Muscle of back (tissue), 11 donors: ENCODE measurements around the gene KNCN. TPM values are rescaled to one million over a fixed set of nuclear protein-coding genes. Genes with fewer than 3 reads are reported as not detected.

Experiments used
- DNase-seq, 3 donors: peaks; one replicate each; pipeline versions ENCODE4 v3.0.0 to v3.0.0-alpha.2; 2013
- polyA plus RNA-seq, 10 donors: library from polyadenylated mRNA; unstranded; fragments of 120-200 nt; gene quantifications; one replicate each; pipeline ENCODE4 v1.2.1, GENCODE V29; 2013; ENCODE audit not compliant: insufficient read length in 10 of 10

KNCN gene
- polyA plus RNA-seq, 10 donors = not detected

DNA sequence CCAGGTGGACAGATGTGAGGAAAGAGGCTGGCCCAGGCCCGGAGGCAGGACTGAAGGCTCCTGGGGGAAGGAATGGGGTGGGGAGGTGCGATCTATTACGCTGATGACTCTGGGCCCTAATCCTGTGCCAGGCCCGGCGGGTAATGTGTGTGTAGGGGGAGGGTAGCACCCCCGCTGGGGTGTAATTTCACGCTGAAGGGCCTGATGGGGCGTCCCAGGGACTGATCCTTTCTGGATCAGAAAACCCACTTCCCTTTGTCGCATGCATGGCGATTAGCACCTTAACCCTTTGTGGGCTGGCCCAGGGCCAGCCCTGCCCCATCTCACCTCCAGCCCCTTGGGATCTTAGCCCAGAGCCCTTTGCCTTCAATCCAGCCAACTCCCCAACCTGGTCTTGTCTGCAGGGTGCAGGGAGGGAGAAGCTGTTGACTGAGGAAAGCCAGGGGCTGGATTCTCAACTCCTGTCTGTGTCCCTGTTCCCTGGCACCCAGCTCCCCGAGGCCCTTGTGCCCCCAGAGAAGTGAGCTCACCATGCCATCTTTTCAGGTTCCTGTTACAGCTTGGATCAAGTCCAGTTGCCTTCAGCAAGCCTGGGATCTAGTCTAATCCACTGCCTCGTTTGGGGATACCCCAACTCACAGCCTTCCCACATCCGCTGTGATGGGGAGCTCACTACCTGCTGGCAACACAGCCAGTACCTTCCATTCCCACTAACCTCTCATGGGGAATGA is 26.0 kb downstream of the KNCN start:
- no peak for DNase-seq

DNA sequence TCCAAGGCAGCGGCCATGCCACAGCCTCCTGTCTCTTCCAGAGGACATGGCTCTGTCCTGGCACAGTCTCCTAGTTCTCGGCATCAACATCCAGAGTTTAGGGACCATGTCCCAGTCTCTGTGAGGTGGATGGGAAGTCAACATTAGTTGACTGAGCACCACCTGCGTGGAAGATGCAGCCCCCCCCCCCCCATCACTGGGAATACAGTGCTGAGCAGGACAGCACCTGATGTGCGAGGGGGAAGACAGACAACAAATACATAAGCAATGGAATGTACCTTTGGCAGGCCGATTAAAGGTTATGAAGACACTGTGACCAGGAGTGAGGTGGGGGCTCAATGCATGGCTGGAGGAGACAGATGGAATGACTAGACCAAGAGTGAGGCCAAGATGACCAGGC is 26.6 kb downstream of the KNCN start:
- DNase-seq = no peak

DNA sequence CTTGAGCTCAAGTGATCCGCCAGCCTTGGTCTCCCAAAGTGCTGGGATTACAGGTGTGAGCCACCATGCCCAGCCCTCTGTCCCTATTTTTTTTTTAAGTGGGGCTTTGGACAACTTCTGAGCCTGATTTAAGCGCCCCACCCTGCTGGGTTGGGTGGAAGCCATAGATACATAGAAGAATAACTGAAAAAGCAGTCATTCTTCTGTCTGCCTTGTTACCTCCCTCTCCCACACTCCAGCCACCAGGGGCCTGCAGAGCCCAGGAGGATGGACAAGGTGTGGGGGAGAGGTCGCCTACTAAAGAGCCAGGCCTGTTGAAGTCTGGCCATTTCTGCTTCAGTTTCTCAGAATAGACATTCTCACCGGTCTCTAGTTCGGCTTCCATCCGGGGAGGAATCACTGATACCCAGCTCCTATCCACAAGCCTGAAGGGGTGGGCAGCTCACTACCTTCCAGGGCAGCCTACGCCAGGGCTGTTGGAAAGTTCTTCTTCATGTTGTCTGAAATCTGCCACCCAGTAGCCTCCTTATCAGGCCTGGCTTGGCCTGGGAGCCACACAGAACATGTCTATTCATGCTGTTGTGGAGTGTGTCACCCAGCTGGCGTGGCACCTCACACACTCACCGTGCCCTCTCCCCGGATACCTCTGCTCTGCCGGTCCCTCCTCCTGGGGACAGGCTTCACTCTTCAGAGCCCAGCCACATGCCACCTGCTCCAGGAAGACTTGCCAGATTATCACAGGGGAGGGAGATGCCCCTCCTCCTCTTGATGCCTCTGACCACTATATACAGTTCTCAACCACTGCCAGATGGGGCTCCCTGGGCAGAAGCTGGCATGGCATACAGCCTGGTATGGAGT is 27.7 kb downstream of the KNCN start:
- DNase-seq = no peak

DNA sequence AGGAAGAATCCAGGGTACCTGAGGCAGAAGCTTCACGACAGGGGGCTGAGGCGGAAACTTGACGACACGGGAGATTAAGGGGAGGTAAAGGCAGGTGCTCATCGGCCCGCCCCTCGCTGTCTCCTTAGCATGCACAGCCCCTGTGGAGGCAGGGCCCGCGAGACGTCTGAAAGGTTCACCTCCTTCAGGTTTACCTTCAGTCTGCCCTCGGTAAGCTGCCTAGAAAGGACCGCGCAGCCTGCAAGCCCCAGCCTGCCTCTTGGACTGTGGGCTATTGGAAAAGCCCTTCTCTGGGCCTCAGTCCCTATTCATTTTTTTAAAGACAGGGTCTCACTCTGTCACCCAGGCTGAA is 28.5 kb downstream of the KNCN start:
- no peak for DNase-seq

DNA sequence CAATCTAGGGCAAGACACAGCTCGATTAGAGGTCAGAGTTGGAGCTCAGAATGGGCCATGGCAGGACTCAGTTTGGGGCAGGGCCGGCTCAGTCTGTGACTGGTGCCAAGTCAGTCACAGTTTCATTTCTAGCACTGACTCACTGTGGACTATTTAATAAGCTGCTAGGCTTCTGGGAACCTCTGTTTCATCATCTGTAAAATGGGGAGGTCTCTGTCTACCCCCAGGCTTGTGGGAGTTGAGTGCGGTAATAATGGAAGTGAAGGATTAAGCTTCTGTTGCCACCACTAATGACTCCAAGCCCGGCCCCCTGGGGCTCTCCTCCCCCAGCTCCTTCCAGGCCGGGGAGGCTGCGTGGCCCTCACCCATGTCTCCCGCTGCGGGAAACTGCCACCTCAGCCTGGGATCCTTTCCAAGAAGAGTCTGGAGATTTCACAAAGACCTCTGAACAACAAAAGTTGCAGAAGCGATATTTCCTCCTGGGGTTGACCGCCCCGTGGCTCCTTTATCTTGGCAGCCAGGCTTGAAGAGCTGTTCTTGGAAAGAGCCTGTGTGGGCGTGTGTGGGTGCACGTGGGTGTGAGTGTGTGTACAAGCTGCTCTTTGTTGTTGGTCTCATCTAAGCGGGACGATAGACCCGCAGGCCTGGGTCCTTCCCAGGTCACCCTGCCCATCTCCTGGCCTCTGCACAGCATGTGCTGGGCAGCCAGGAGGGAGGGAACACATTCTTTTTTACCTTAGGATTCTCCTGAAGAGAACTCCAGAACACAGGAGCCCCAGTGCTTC is 29.1 kb downstream of the KNCN start:
- DNase-seq = peak in 1 of 3 donors; percentile 79

DNA sequence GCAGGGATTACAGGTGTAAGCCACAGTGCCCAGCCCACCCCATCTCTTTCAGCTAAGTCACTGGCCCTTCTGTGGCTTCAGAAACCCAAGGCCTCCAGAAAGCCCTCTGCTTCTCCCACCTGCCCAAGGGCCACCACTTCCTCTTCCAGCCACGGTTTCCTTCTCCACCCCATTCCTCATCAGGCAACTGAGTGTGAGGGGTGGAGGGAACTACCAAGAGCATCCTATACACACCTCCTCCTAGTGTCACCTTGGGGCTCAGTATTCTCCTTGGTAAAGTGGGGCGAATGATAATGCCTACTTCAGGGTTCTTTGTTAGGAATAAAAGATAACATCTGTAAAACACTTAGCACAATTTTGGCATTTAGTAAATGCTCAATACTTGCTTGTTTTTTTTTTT is 30.0 kb downstream of the KNCN start:
- no peak for DNase-seq

DNA sequence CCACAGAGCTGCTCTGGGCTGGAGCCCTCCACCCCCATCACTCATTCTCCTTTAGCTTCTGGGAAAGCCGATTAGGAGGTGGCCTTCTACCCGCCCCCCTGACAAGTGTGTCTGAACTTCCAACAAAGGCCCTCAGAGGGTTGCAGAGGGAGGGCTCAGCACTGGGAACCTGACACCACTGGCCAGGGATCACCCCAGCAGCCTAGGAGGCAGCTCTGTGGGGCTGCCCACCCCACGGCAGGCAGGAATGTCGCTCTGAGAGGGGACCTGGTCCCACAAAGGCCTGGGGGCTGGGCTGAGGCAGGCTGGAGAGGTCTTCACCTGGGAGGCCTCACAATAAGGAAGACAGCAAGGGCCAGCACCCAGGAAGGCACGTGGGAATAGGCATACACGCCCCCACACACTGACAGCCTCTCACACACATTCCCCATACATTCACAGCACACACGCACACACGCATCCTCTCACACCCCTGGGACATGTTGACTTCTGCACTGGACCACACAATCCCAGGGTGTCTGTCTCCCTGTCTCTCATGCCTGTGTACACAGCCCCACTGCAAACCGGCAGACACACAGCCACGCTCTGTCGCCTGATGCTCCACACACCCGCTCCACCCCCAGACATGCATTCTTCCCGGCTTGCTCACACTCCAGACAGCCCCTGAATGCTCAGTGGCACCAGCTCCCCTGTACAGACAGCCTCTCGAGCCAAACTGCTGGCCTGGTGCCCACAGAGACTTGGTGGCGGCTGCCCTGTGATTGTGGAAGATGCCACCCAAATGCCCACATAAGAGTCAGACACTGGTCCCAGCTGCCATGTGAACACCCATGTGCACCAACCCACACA is 31.2 kb downstream of the KNCN start:
- peak in 1 of 3 donors; percentile 74 for DNase-seq

DNA sequence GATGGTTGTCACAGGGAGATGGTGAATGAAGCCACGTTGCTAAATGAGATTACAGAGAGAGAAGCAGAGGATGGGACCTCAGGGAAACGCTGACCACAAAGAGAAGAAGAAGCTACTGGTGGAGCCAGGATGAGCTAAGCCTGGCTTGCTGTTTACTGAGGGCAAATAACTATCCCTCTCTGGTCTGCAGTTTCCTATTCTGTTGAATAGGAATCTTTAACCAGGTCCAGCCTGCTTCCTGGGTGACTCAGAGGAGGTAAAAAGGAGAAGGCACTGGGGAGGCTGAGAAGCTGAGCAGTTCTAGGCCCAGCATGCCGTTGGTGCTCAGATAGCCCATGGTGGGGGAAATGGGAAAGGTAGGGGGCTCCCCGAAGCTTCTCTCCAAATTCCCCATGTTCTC is 32.2 kb downstream of the KNCN start:
- no peak for DNase-seq

DNA sequence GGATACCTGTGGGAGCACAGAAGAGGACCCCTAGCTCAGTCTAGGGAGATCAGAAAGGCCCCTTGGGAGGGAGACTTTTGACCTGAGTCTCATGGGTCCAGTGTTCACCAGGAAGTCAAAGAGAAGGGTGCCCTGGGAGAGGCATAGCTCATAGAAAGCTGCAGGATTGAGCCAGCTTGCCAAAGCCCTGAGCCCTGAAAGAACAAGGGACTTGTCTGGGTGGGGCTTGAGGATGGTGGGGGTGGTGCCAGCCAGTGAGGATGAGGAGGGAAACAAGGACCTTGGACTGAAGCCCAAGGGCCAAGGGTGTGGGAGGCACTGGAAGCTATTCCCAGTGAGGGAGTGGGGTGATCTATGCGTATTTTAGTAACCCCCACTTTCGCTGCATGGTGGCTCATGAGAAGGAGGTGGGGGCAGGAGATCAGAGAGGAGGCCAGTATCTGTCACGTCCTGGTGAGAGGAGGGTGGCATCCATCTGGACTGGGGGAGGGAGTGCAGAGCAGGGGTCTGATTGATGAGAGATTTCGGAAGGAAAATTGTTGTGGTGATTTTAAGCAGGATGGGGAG is 33.4 kb downstream of the KNCN start:
- no peak for DNase-seq

DNA sequence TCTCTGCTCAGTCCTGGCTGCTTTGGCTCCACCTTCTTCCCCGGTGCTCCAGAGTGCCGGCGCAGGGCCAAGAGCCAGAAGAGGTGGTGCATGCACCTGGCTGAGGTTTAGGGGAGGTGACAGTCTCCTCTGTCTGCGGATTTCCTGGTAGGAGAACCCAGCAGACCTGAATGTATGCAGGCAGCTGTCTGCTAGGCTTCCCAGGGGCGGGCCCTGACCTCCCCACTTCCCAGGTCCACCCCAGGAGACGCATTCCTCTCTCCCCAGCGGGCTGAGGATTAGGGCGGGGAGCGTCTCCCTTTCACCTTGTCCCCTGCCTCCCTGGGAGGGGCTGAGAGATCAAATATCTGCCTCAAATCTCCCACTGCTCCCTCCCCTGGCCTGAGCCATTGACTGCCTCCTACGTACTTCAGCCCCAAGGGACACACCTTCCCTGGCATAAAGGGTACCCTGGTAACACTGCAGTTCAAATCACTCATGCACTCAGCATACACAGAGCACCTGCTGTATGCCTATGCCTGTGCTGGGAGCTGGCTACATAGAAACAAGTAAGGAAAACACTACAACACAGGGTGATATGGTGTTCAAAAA is 34.3 kb downstream of the KNCN start:
- DNase-seq = no peak

DNA sequence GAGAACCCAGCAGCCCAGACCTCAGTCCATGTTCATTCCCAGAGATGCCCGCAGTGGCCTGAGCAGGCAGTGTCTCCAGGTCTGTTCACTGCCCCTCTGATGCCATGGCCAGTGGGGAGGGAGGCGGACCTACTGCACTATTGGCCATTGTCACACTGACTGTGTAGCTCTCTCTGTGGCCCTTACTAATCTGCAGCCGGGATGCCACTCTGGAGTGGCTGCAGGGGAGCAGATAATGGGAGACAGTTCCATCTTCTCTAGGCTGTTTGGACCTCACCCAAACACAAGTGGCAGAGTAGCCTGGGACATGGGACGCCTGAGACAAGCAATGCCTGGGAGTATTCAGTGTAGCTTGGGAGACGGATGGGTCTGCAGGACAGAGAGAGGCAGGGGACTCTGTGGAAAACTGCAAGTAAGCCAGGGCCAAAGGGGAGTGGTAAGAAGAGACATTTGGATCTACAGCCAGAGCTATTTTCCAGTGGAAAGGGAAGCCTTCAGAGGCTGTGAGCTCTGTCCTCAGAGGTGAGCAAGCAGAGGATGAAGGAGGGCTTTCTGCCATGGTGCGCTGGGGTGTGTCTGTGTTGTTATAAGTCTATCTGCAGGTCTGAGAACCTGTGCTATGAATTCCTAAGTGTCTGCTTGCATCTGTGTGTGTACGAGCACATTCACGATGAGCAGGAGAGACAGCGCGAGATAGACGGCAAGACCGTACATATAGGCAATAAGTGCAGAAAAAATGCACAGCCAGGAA is 35.1 kb downstream of the KNCN start:
- no peak for DNase-seq

DNA sequence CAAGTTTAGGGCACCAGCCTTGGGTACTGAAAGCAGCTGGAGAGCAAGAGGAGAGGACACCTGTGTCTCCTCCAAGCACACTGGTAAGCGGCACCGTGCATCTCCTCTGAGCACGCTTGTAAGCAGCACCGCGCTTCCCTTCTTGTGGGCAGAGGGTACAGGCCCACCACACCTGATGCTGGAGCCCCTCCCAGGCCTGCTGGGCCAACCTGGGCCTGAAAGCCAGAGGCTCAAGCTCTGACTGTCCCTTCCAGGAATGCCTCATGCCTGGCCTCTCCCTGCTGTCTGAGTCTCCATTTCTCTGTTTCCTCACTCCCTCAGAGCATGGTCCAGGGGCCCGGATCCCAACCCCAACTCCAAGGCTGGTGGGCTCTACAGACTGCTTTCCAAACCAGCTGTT is 35.9 kb downstream of the KNCN start:
- DNase-seq = no peak

DNA sequence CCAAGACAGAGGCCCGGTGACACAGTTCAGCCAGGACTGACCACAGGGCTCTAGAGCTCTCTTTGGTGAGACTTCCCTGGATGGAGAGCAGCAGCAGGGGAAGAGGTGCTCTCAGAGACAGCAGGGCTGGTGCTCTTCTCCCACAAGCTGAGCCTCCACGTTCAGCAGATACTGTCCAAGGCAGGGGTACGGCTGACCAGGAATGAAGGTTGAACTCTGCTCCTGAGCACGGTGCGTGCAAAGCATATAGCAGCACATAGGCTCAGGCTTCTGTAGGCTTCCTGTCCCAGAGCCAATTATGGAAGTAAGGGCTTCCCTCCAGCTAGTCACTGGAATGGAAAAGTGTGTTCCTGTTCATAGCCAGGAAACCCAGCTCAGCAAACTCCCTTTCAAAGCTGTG is 37.9 kb downstream of the KNCN start:
- no peak for DNase-seq

DNA sequence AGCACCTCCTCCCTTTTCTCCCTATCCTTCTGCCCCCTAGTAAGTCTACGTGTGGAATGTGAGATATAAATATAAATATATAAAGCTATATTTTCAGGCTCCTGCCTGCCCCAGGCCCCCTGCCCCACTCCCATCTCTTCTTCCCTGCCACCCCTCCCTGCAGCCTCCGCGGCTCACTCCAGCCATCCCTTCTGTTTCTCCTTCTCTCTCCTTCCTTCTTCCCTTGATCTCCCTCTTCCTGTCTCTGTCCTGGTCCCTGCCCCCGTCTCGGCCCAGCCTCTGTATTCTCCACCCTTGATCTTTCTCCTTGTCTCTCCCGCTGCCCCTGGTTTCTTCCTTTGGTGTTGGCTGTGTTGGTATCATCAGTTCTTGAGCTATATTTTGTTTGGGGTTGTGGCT is 38.7 kb downstream of the KNCN start:
- DNase-seq = no peak

DNA sequence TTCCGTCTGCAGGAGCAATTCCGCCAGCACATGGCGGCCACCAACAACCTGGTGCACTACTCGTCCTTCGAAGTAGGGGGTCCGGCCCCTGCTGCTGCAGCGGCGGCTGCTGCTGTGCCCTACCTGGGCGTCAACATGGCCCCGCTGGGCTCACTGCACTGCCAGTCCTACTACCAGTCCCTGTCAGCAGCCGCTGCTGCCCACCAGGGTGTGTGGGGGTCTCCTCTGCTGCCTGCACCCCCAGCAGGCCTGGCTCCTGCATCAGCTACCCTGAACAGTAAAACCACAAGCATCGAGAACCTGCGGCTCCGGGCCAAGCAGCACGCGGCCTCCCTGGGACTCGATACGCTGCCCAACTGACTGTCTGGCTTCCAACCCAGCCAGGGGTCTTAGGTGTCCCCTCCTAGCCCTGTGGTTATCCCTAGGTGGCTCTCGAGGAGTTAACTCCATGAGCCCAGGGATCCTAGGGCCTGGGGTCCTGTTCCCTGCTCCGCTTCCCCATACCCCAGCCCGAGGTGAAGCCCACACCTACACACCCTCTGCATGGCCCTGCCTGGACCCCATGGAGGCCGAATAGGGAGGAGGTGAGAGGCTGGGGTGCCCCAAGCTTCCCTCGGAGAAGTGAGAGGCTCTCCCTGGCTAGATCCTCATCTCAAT is 39.2 kb downstream of the KNCN start:
- no peak for DNase-seq

DNA sequence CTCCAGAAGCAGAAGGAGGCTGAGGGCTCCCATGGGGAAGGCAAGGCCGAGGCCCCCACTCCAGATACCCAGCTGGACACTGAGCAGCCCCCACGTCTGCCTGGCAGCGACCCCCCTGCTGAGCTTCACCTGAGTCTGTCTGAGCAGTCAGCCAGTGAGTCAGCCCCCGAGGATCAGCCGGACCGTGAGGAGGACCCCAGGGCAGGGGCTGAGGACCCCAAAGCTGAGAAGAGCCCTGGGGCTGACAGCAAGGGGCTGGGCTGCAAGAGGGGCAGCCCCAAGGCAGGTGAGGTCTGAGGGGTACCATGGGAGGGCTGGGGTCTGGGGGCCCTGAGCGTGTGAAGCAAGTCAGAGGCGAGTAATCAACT is 40.5 kb downstream of the KNCN start:
- DNase-seq = no peak

DNA sequence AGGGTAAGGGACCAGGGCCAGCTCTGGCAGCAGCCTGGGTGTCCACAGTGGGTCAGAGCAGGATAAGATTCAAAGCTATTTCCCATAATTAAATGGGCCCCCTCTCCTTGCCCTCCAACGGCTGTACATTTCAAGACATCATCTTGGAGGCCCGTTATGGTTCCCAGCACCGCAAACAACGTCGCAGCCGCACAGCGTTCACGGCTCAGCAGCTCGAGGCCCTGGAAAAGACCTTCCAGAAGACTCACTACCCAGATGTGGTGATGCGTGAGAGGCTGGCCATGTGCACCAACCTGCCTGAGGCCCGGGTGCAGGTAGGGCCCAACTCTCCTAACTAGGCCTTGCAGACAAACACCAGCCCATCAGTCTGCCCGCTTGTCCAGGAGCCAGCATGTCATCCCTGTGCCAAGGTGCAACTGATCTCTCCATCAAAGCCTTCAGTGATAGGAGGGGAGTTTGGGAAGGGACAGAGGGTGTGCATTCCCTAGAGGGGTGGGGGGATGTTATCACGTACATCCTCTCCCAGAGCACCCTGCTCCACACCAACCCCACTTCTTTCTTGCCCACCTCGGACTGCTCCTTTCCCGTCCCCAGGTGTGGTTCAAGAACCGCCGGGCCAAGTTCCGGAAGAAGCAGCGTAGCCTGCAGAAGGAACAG is 41.0 kb downstream of the KNCN start:
- no peak for DNase-seq

DNA sequence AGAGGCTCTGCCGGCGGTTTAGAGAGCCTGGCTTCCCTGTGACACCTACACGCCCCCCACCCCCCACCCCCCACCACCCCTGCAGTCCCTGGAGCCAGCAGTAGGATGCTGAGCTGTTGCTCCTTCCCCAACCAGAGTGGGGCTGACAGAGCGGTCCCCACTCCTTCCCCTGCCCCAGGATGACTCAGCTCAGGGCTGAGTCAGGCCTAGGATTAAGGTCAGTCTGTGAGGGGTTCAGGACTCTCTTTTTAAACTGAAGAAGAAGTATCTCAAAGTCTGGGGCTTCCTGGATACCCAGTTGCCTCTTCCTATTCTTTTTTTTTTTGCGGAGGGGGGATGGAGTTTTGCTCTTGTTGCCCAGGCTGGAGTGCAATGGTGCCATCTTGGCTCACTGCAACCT is 42.7 kb downstream of the KNCN start:
- DNase-seq = no peak
